Neuron (in vitro differentiated cells): ENCODE data around the gene SESN1.

Experiments
- H2AFZ ChIP-seq: one replicate; pipeline ENCODE4 v1.6.1; 2013; ENCODE audit warnings: low read depth, mild to moderate bottlenecking, inconsistent platforms, low read length, moderate library complexity
- H3K27me3 ChIP-seq: one replicate; pipeline ENCODE4 v1.6.1; 2013; ENCODE audit warnings: low read length; ENCODE audit not compliant: insufficient read depth
- H3K36me3 ChIP-seq: one replicate; pipeline ENCODE4 v1.6.1; 2013; ENCODE audit warnings: low read length; ENCODE audit not compliant: insufficient read depth
- H3K4me1 ChIP-seq: one replicate; pipeline ENCODE4 v1.6.1; 2013; ENCODE audit warnings: low read length; ENCODE audit not compliant: insufficient read depth
- H3K4me3 ChIP-seq: 2 replicates; pipeline ENCODE4 v1.5.1; 2013; ENCODE audit warnings: mild to moderate bottlenecking, low read length, moderate library complexity
- H3K9me3 ChIP-seq: one replicate; pipeline ENCODE4 v1.6.1; 2013; ENCODE audit warnings: low read length

Gene SESN1

DNA sequence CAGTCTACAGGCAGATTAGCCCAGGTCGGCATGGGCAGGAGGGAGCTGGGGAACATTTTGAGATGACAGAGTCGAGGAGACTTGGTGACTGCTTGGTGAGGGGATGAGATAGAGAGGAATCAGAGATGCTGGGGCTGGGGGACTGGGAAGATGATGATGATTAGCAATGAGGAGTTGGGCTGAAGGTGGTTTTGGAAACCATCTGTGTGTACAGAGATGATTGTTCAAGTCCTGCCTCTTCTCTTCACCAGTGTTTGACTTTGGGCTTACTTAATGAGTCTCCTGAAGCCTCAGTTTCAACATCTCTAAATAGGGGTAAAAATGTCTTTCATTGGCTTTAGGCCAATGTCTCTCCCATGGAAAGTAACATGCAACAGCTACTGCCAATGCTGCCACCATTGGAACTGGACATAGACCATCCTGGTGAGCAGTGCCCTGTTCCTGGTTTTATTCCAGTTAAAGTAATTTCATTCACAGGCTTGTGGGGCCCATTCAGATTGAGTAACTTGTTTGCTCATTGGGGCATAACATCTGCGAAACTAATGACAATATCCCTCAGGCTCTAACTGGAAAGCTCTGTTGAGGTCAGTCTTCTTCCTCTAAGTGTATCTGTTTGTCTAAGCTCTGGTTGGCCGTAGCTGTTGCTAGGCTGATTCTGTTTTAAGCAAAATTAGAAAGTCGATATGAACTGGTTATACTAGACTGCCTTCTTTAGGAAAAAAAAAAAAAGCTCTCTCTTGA is 147.4 kb downstream of the SESN1 start:
- no peak overlapping the region for H3K4me3 ChIP-seq
- peaks cover 10% of the 10 kb centered on the region for H3K4me1 ChIP-seq

GRCh38 chr6:108946695-108947094 is 148.0 kb downstream of the SESN1 start:
- no peaks in the 10 kb centered on the region for H3K36me3 ChIP-seq
- no peak overlapping the region for H2AFZ ChIP-seq
- H3K9me3 ChIP-seq = no peaks in the 10 kb centered on the region
- H3K4me3 ChIP-seq = no peak overlapping the region
- peaks cover 10% of the 10 kb centered on the region for H3K4me1 ChIP-seq
- no peaks in the 10 kb centered on the region for H3K27me3 ChIP-seq

More for the DNA sequence above, 147.4 kb downstream of the SESN1 start:
- no peaks in the 10 kb centered on the region for H3K9me3 ChIP-seq
- no peak overlapping the region for H2AFZ ChIP-seq
- H3K36me3 ChIP-seq = no peaks in the 10 kb centered on the region
- H3K27me3 ChIP-seq = no peaks in the 10 kb centered on the region

DNA sequence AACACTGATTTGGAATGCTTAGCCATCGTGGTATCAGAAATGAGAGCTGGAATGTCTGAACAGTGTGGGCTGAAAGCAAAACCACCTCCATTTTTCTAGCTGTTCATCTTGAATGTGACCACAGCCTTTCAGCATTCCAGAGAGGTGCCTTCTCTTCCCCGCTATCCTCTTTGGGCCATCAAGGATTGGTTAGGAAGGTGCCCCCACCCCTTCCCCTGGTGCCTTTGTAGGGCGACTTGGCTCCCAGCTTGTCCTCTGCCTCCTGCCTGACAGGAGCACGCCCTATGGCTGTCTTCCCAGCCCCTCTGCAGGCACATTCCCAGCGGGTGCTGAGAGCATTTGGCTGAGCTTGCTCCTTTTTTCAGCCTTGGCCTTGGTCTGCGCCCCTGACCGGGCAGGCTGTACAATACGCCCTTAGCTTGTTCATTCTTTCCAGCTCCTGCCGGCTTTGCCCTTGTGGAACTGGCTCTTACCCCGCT is 148.9 kb downstream of the SESN1 start:
- no peaks in the 10 kb centered on the region for H3K36me3 ChIP-seq
- no peak overlapping the region for H3K4me3 ChIP-seq
- no peaks in the 10 kb centered on the region for H3K27me3 ChIP-seq
- no peaks in the 10 kb centered on the region for H3K9me3 ChIP-seq
- peaks cover 10% of the 10 kb centered on the region for H3K4me1 ChIP-seq
- H2AFZ ChIP-seq = no peak overlapping the region

- H3K4me3 ChIP-seq = no peak overlapping the region
- peaks cover 10% of the 10 kb centered on the region for H3K4me1 ChIP-seq
- no peak overlapping the region for H2AFZ ChIP-seq
- H3K9me3 ChIP-seq = no peaks in the 10 kb centered on the region
- H3K27me3 ChIP-seq = no peaks in the 10 kb centered on the region
- no peaks in the 10 kb centered on the region for H3K36me3 ChIP-seq
Measured at GRCh38 chr6:108944707-108945680, 149.7 kb downstream of the SESN1 start.

DNA sequence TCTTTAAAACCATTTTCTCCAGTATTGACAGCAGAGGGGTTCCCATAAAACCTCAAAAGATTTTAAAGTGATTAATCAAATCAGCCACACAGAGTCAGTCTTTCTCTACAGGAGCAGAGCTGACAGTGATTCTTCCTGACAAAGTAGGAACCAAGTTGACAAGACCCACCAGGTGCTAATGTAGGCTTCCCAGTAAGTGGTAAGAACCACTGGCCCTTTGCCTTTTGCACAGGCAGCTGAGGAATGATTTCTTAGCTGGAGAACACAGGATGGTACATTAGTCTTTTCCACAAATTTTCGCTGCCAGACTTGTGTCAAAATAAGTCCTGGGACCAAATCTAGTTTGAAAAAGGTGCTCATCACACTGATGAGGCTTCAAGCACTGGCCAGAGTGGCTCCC is 150.6 kb downstream of the SESN1 start:
- Histone ChIP-seq H3K9me3 (no peaks in the 10 kb centered on the region), H3K36me3 (no peaks in the 10 kb centered on the region), H2AFZ (no peak overlapping the region), H3K4me3 (no peak overlapping the region), H3K27me3 (no peaks in the 10 kb centered on the region), H3K4me1 (peaks cover 10% of the 10 kb centered on the region)

DNA sequence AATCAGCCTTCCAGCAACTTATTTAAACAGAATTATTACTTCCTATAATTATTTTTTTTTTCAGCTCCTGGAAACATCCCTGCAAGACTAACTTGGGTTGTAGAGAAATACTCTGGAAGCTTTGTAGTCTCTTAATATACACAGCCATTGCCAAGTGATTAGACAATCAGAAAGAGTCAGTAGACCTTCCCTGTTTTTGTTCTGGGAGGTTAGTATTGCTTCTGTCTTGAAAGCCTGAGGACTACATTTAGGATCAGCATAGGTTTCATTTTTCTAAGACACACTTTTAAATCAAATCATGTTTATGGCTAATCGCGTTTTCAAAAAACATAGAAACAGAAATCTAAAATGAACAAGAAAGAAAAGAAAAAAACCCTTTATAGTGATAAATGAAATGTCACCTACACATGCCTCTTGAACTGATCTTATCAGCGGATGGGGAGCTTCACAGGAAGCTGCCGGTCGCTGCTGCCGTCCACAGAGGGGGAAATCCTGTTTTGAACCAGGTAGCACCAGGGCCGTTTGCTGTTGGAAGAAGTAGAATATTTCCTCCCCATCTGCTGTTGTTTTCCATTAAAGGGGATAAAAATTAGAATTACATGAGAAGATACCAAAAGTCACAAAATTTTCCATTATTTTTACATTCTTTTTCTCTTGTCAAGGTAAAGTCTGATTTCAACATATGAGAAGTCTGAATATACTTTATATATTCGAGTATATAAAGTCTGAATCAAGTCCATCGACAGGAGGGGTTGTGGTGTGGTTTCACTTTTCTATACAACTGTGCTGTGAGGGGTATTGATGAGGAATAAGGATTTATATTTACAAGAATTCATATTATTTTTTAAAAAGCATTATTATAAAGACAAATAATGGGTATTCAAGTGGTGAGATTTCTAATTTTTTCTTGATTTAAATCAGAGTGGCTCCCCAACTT is 151.8 kb downstream of the SESN1 start:
- peaks cover 10% of the 10 kb centered on the region for H3K4me1 ChIP-seq
- no peaks in the 10 kb centered on the region for H3K36me3 ChIP-seq
- no peaks in the 10 kb centered on the region for H3K27me3 ChIP-seq
- H3K9me3 ChIP-seq = no peaks in the 10 kb centered on the region
- H2AFZ ChIP-seq = no peak overlapping the region
- no peak overlapping the region for H3K4me3 ChIP-seq

DNA sequence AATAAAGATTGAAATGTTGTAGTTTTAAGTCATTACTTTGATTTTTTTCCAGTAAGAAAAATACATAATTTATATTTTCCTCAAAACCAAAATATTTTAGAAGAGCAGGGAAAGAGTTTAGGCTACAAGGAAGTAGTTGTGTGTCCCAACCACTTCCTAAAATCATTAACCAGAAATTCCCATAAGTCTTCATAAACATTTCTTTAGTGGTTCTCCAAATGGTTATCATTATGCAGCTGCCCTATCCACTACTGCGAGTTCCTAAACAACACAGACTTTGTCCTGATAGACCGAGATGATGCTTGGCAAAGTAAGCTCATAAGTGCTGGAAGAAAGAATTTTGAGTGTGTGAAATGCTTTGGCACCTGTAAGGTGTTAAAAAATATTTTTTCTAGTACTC is 152.8 kb downstream of the SESN1 start:
- H3K36me3 ChIP-seq = no peaks in the 10 kb centered on the region
- no peak overlapping the region for H2AFZ ChIP-seq
- H3K9me3 ChIP-seq = no peaks in the 10 kb centered on the region
- H3K4me3 ChIP-seq = no peak overlapping the region
- H3K4me1 ChIP-seq = peaks cover 10% of the 10 kb centered on the region
- no peaks in the 10 kb centered on the region for H3K27me3 ChIP-seq

DNA sequence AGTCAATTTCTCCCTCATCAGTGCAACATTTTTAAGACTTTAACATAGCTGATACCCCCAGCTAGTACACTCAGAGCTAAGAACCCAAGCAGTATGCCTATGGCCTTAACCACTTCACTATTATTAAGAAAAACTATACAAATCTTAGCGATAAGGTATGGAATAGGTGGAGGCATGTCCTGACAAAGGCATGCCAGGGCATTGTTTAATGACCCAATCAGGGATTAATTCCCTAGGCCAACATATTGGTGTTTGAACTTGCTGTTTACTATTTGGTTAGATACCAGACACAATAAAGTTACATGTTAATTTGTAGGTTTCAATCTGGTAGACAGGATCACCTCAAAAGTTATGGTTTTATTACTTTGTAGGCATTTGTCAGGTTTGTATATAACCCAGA is 153.4 kb downstream of the SESN1 start:
- peaks cover 9% of the 10 kb centered on the region for H3K4me1 ChIP-seq
- H3K4me3 ChIP-seq = no peak overlapping the region
- no peaks in the 10 kb centered on the region for H3K27me3 ChIP-seq
- H2AFZ ChIP-seq = no peak overlapping the region
- no peaks in the 10 kb centered on the region for H3K36me3 ChIP-seq
- no peaks in the 10 kb centered on the region for H3K9me3 ChIP-seq

- Histone ChIP-seq H3K27me3 (no peaks in the 10 kb centered on the region), H2AFZ (no peak overlapping the region), H3K9me3 (no peaks in the 10 kb centered on the region), H3K36me3 (no peaks in the 10 kb centered on the region), H3K4me1 (peaks cover 6% of the 10 kb centered on the region), H3K4me3 (no peak overlapping the region)
Measured at GRCh38 chr6:108940741-108941140, 153.9 kb downstream of the SESN1 start.

GRCh38 chr6:108937170-108937569 is 157.5 kb downstream of the SESN1 start:
- no peaks in the 10 kb centered on the region for H3K9me3 ChIP-seq
- H3K4me1 ChIP-seq = no peaks in the 10 kb centered on the region
- no peak overlapping the region for H3K4me3 ChIP-seq
- H3K36me3 ChIP-seq = no peaks in the 10 kb centered on the region
- no peaks in the 10 kb centered on the region for H3K27me3 ChIP-seq
- H2AFZ ChIP-seq = no peak overlapping the region
